H1 (cell line): Measurements from ENCODE around the gene C2CD4D. TPM values are rescaled to one million over a fixed set of nuclear protein-coding genes. Genes with fewer than 3 reads are reported as not detected.

Experiments used
- RAD21 ChIP-seq, 2 experiments: IDR thresholded peaks in 1 of 2; conservative IDR thresholded peaks in 1 of 2; 2 replicates each; pipeline ENCODE4 v1.6.1; 2011; ENCODE audit warnings: low read depth in 2 of 2, low read length in 2 of 2, improper control_type of control experiment in 1 of 2, inconsistent platforms in 1 of 2, mild to moderate bottlenecking in 1 of 2, moderate library complexity in 1 of 2
- SIX5 ChIP-seq: IDR thresholded peaks from 2 replicates; pipeline ENCODE4 v1.6.1; 2011; ENCODE audit warnings: mild to moderate bottlenecking, low read depth, low read length
- ZNF274 ChIP-seq: IDR thresholded peaks from 2 replicates; pipeline ENCODE4 v1.7.0; 2012; ENCODE audit warnings: low read length, borderline replicate concordance; ENCODE audit errors: extremely low read depth
- polyA plus RNA-seq, 7 experiments: library from polyadenylated mRNA; depleted of rRNA in 3 of 7; stranded (reverse) in 5 of 7; unstranded in 2 of 7; fragments of >200 nt in 5 of 7; fragments of 200-250 nt in 2 of 7; gene quantifications; 1 replicate in 5 of 7; 2 replicates in 1 of 7; 4 replicates in 1 of 7; pipeline versions ENCODE4 v1.2.1 to v1.2.3, GENCODE V29; 2011 to 2013; ENCODE audit warnings: missing spikeins in 2 of 7, mixed read lengths in 2 of 7
- total RNA-seq: library from RNA; stranded (reverse); fragmentation: NEBNext Ultra II Directional; extraction: Animal tissue kit (Norgen Biotek cat#: 25700); gene quantifications from 2 replicates; pipeline ENCODE4 v1.2.1, GENCODE V29; 2021
- TF ChIP-seq, protein P1 (sequence below), 3 experiments: IDR thresholded peaks; 1 replicate in 2 of 3; 2 replicates in 1 of 3; pipeline versions ENCODE4 v1.5.1 to v1.6.1; 2011; ENCODE audit warnings: low read length in 3 of 3, mild to moderate bottlenecking in 3 of 3, inconsistent platforms in 2 of 3, low read depth in 1 of 3, moderate library complexity in 1 of 3; ENCODE audit not compliant: insufficient read depth in 1 of 3; ENCODE audit errors: control extremely low read depth in 1 of 3

The C2CD4D gene
- total and polyA plus RNA-seq, 2 of the 8 experiments (the other 6 are each of a cell fraction or from before 2014, with no cell fraction given) = 0.41 to 0.71 TPM

- TF ChIP-seq, protein P1, sequence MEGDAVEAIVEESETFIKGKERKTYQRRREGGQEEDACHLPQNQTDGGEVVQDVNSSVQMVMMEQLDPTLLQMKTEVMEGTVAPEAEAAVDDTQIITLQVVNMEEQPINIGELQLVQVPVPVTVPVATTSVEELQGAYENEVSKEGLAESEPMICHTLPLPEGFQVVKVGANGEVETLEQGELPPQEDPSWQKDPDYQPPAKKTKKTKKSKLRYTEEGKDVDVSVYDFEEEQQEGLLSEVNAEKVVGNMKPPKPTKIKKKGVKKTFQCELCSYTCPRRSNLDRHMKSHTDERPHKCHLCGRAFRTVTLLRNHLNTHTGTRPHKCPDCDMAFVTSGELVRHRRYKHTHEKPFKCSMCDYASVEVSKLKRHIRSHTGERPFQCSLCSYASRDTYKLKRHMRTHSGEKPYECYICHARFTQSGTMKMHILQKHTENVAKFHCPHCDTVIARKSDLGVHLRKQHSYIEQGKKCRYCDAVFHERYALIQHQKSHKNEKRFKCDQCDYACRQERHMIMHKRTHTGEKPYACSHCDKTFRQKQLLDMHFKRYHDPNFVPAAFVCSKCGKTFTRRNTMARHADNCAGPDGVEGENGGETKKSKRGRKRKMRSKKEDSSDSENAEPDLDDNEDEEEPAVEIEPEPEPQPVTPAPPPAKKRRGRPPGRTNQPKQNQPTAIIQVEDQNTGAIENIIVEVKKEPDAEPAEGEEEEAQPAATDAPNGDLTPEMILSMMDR (IDR thresholded peaks at IDR 0.05; ENCODE audit: control extremely low read depth in 1 of 3, insufficient read depth in 1 of 3, low read depth in 1 of 3, low read length in 3 of 3) = no peak
- TF ChIP-seq ZNF274 (no peak), RAD21 (IDR thresholded peaks at IDR 0.05 in 1 of 2, conservative IDR thresholded peaks at IDR 0.05 in 1 of 2; ENCODE audit: low read depth in 2 of 2, low read length in 2 of 2) (no peak), SIX5 (no peak)
Measured at GRCh38 chr1:151807766-151808165, 31.9 kb downstream of the C2CD4D start (continued).
